Smooth muscle cell (in vitro differentiated cells): ENCODE data around the gene CCDC78. TPM values are rescaled to one million over a fixed set of nuclear protein-coding genes. Genes with fewer than 3 reads are reported as not detected.
"Not testable (repeated sequence)": the region's sequence is repeated elsewhere in the genome, so short reads cannot be mapped to it uniquely, and the experiment has no call there.

Source experiments
- DNase-seq: peaks from one replicate; lab custom pipeline; 2025; ENCODE audit not compliant: unreplicated experiment; lab: John Stamatoyannopoulos, UW
- H2AFZ ChIP-seq: fragments of 200-600 bp; sonication (generic); 2 replicates; pipeline ENCODE4 v1.6.0; 2016; ENCODE audit warnings: antibody characterized with exemption, low read depth, mild to moderate bottlenecking
- H3F3A ChIP-seq: fragments of 200-600 bp; sonication (generic); 2 replicates; pipeline ENCODE4 v1.6.0; 2017; ENCODE audit warnings: antibody characterized with exemption, low read depth
- H3K27ac ChIP-seq: fragments of 200-600 bp; sonication (generic); 2 replicates; pipeline ENCODE4 v1.5.1; 2016; ENCODE audit warnings: low read depth, mild to moderate bottlenecking
- H3K27me3 ChIP-seq: fragments of 200-600 bp; sonication (generic); 2 replicates; pipeline ENCODE4 v1.6.1; 2016; ENCODE audit warnings: low read depth, mild to moderate bottlenecking
- H3K36me3 ChIP-seq: fragments of 200-600 bp; sonication (generic); 2 replicates; pipeline ENCODE4 v1.5.1; 2016; ENCODE audit warnings: low read depth
- H3K4me1 ChIP-seq: fragments of 200-600 bp; sonication (generic); 2 replicates; pipeline ENCODE4 v1.5.1; 2016; ENCODE audit warnings: low read depth
- H3K4me2 ChIP-seq: fragments of 200-600 bp; sonication (generic); 2 replicates; pipeline ENCODE4 v1.6.0; 2016; ENCODE audit warnings: mild to moderate bottlenecking
- H3K4me3 ChIP-seq: fragments of 200-600 bp; sonication (generic); 2 replicates; pipeline ENCODE4 v1.5.1; 2016; ENCODE audit warnings: mild to moderate bottlenecking
- H3K79me2 ChIP-seq: fragments of 200-600 bp; sonication (generic); 2 replicates; pipeline ENCODE4 v1.6.0; 2016; ENCODE audit warnings: low read depth, mild to moderate bottlenecking
- H3K9ac ChIP-seq: fragments of 200-600 bp; sonication (generic); 2 replicates; pipeline ENCODE4 v1.6.0; 2016; ENCODE audit warnings: low read depth
- H3K9me3 ChIP-seq: fragments of 200-600 bp; sonication (generic); replicated peaks from 2 replicates; pipeline ENCODE4 v1.5.1; 2016; ENCODE audit warnings: low read depth
- H4K20me1 ChIP-seq: fragments of 200-600 bp; sonication (generic); 2 replicates; pipeline ENCODE4 v1.6.0; 2016; ENCODE audit warnings: low read depth
- CTCF ChIP-seq: fragments of 200-600 bp; sonication (generic); IDR thresholded peaks from 2 replicates; pipeline ENCODE4 v1.5.1; 2017; ENCODE audit warnings: borderline replicate concordance, mild to moderate bottlenecking, antibody characterized with exemption; ENCODE audit not compliant: insufficient read depth, poor library complexity, severe bottlenecking
- WGBS: methylation state at CpG from one replicate; pipeline ENCODE4 v1.1.7; 2016; ENCODE audit warnings: low lambda C conversion rate; 5-methylcytosine and 5-hydroxymethylcytosine counted together
- polyA plus RNA-seq: library from polyadenylated mRNA; unstranded; fragments of >200 nt; fragmentation: Nextera tagmentation; extraction: Ambion mirVana; gene quantifications from 2 replicates; pipeline ENCODE4 v1.2.1, GENCODE V29; 2016
- total RNA-seq: library from RNA; depleted of rRNA; stranded (reverse); fragments of >200 nt; gene quantifications from 2 replicates; pipeline ENCODE4 v1.2.3, GENCODE V29; 2014

Gene CCDC78
- total and polyA plus RNA-seq, 2 experiments from 2014 or later: 2.8 to 3.4 TPM

GRCh38 chr16:743794-744500 is 17.7 kb upstream of the CCDC78 start:
- no peak overlapping the region for H3K4me3 ChIP-seq
- TF ChIP-seq CTCF: peak; percentile 16
- 91% methylated on average over 21 of the region's 21 CpGs for WGBS

GRCh38 chr16:742894-743293 is 16.7 kb upstream of the CCDC78 start:
- WGBS: 94% methylated on average over 14 of the region's 14 CpGs
- H3K9me3 ChIP-seq, H3K79me2 ChIP-seq, H3K4me2 ChIP-seq, H3K4me3 ChIP-seq, H4K20me1 ChIP-seq, H3K36me3 ChIP-seq, H3F3A ChIP-seq, H3K27ac ChIP-seq, H3K4me1 ChIP-seq, H2AFZ ChIP-seq, H3K9ac ChIP-seq, H3K27me3 ChIP-seq, DNase-seq: not testable (repeated sequence)

More at GRCh38 chr16:743794-744500, 17.7 kb upstream of the CCDC78 start:
- no peaks in the 10 kb centered on the region for H4K20me1 ChIP-seq
- H3K36me3 ChIP-seq: no peaks in the 10 kb centered on the region
- H3K27ac ChIP-seq: no peak overlapping the region
- no peaks in the 10 kb centered on the region for H3K79me2 ChIP-seq
- DNase-seq: no peak
- no peaks in the 10 kb centered on the region for H3K9me3 ChIP-seq
- H3K9ac ChIP-seq: no peak overlapping the region
- peaks cover 5% of the 10 kb centered on the region for H3K4me1 ChIP-seq
- no peak overlapping the region for H3K4me2 ChIP-seq
- H3K27me3 ChIP-seq: no peaks in the 10 kb centered on the region
- no peaks in the 10 kb centered on the region for H3F3A ChIP-seq
- no peak overlapping the region for H2AFZ ChIP-seq

- H3K36me3 ChIP-seq: no peaks in the 10 kb centered on the region
- no peaks in the 10 kb centered on the region for H4K20me1 ChIP-seq
- no peaks in the 10 kb centered on the region for H3K27me3 ChIP-seq
- no peak overlapping the region for H3K4me2 ChIP-seq
- H3K4me1 ChIP-seq: peaks cover 5% of the 10 kb centered on the region
- no peaks in the 10 kb centered on the region for H3K9me3 ChIP-seq
- no peaks in the 10 kb centered on the region for H3K79me2 ChIP-seq
- H3F3A ChIP-seq: no peaks in the 10 kb centered on the region
- DNase-seq: no peak
- H3K4me3 ChIP-seq: no peak overlapping the region
- no peak for TF ChIP-seq CTCF
- H3K27ac ChIP-seq: no peak overlapping the region
- H2AFZ ChIP-seq: no peak overlapping the region
- WGBS: 98% methylated on average over 15 of the region's 15 CpGs
- no peak overlapping the region for H3K9ac ChIP-seq
Measured at GRCh38 chr16:741986-742629, 15.9 kb upstream of the CCDC78 start.

GRCh38 chr16:740764-741505 is 14.7 kb upstream of the CCDC78 start, which contains the start of gene CIAO3:
Gene CIAO3 (minus strand): TSS chr16:740997. CDS start chr16:740985, 12 bp downstream.
- Histone ChIP-seq H3K9ac (peak within 1 kb of the TSS; percentile 91), H2AFZ (peak within 1 kb of the TSS; percentile 99), H3K36me3 (no peaks in the 10 kb centered on the region), H3K4me3 (peak within 1 kb of the TSS; percentile 95), H3K4me1 (peaks cover 5% of the 10 kb centered on the region), H4K20me1 (no peaks in the 10 kb centered on the region), H3K27me3 (no peaks in the 10 kb centered on the region), H3K79me2 (no peaks in the 10 kb centered on the region), H3F3A (no peaks in the 10 kb centered on the region), H3K9me3 (no peaks in the 10 kb centered on the region), H3K4me2 (peak within 1 kb of the TSS; percentile 99), H3K27ac (peak within 1 kb of the TSS; percentile 44)
- TF ChIP-seq CTCF: peak; percentile 86
- WGBS: 1% methylated on average over 71 of the region's 79 CpGs
- peak; percentile 75 for DNase-seq
